ENCODE data around the gene ATP8A2.

The ATP8A2 gene

GRCh38 chr13:25990801-25991200 lies 619.0 kb downstream of the ATP8A2 start:
- H3K36me3 ChIP-seq (ENCODE audit: control insufficient read depth, insufficient read depth, low read length) = no peaks in the 10 kb centered on the region
- H3K27ac ChIP-seq = no peak overlapping the region
- no peaks in the 10 kb centered on the region for H3K4me1 ChIP-seq
- no peak overlapping the region for H3K4me3 ChIP-seq (ENCODE audit: low read depth, low read length)
- no peaks in the 10 kb centered on the region for H3K79me2 ChIP-seq
- no peaks in the 10 kb centered on the region for H3K27me3 ChIP-seq (ENCODE audit: control insufficient read depth, insufficient read depth, low read length)
- H3K9ac ChIP-seq = no peak overlapping the region
- H3K9me3 ChIP-seq (ENCODE audit: control insufficient read depth, low read length) = no peaks in the 10 kb centered on the region
- no peak overlapping the region for H3K4me2 ChIP-seq (ENCODE audit: low read length)
- H2AFZ ChIP-seq = no peak overlapping the region
- no peak for TF ChIP-seq CTCF (IDR thresholded peaks at IDR 0.05)

- Histone ChIP-seq H3K9me3 (ENCODE audit: control insufficient read depth, low read length) (no peaks in the 10 kb centered on the region), H3K36me3 (ENCODE audit: control insufficient read depth, insufficient read depth, low read length) (no peaks in the 10 kb centered on the region), H3K4me3 (ENCODE audit: low read depth, low read length) (no peak overlapping the region), H3K9ac (no peak overlapping the region), H3K4me2 (ENCODE audit: low read length) (no peak overlapping the region), H3K27me3 (ENCODE audit: control insufficient read depth, insufficient read depth, low read length) (no peaks in the 10 kb centered on the region), H3K79me2 (no peaks in the 10 kb centered on the region), H3K4me1 (no peaks in the 10 kb centered on the region), H3K27ac (no peak overlapping the region), H2AFZ (no peak overlapping the region)
- TF ChIP-seq CTCF (IDR thresholded peaks at IDR 0.05) = no peak
Measured at GRCh38 chr13:25992076-25992475, 620.3 kb downstream of the ATP8A2 start.

- Histone ChIP-seq H3K9me3 (ENCODE audit: control insufficient read depth, low read length) (no peaks in the 10 kb centered on the region), H2AFZ (no peak overlapping the region), H3K4me2 (ENCODE audit: low read length) (no peak overlapping the region), H3K79me2 (no peaks in the 10 kb centered on the region), H3K27ac (no peak overlapping the region), H3K27me3 (ENCODE audit: control insufficient read depth, insufficient read depth, low read length) (no peaks in the 10 kb centered on the region), H3K4me1 (no peaks in the 10 kb centered on the region), H3K9ac (no peak overlapping the region), H3K4me3 (ENCODE audit: low read depth, low read length) (no peak overlapping the region), H3K36me3 (ENCODE audit: control insufficient read depth, insufficient read depth, low read length) (no peaks in the 10 kb centered on the region)
- no peak for TF ChIP-seq CTCF (IDR thresholded peaks at IDR 0.05)
Measured at GRCh38 chr13:26007261-26008125, 635.7 kb downstream of the ATP8A2 start.

- Histone ChIP-seq H3K9me3 (ENCODE audit: control insufficient read depth, low read length) (no peaks in the 10 kb centered on the region), H3K79me2 (no peaks in the 10 kb centered on the region), H3K4me2 (ENCODE audit: low read length) (no peak overlapping the region), H3K27ac (no peak overlapping the region), H3K4me1 (no peaks in the 10 kb centered on the region), H3K36me3 (ENCODE audit: control insufficient read depth, insufficient read depth, low read length) (no peaks in the 10 kb centered on the region), H3K27me3 (ENCODE audit: control insufficient read depth, insufficient read depth, low read length) (no peaks in the 10 kb centered on the region), H3K9ac (no peak overlapping the region), H2AFZ (no peak overlapping the region), H3K4me3 (ENCODE audit: low read depth, low read length) (no peak overlapping the region)
- no peak for TF ChIP-seq CTCF (IDR thresholded peaks at IDR 0.05)
Measured at GRCh38 chr13:26010487-26011207, 638.9 kb downstream of the ATP8A2 start.

Measured in parathyroid adenoma (tissue), 2 donors.